ENCODE measurements around the gene RASGEF1B. TPM values are rescaled to one million over a fixed set of nuclear protein-coding genes. Genes with fewer than 3 reads are reported as not detected.

The RASGEF1B gene
- total and polyA plus RNA-seq, 5 donors from 2014 or later: 1.1 to 28.0 (median 2.4) TPM

DNA sequence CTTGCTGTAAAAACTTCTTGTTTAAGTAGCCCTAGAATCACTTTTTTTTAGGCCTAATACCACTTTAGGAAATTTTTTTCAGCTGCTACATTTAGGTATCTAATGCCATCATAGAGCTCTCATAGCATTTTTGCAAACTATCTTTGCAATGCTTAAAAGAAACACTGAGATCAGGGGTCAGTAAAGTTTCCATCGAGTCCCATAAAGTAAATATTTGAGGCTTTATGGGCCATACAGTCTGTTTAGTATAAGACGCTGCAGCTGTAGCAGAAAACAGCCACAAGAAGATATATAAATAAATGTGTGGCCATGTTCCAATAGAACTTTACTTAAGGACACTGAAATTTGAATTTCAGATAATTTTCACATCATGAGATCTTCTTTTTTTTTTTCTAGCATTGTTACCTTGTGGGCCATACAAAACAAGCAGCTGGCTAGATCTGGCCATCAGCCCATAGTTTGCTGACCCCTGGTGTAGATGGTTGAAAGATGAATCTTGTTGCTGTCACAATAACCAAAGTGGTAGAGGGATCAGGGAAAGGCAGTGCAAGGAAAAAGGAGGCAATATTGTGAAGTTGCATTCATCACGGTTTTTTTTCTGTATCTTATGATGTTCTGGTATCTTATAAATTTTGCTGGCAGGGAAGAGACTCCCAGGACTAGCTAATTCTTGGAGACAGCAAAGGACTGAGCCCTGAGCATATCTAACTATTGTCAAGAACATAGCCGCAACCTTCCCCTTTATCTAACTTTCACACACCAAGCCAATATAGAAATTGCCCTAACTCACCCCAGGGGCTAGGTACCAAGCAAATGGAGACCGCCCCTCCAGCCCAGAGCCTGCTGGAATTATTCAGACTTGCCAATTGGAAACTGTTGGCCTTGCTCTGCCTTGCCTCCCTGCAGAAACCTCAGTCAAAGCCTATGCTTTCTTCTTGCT is 46.6 kb downstream of the RASGEF1B start:
- H3K27me3 Mint-ChIP-seq: no peaks in the 10 kb centered on the region
- H3K36me3 ChIP-seq (ENCODE audit: control insufficient read depth, insufficient read depth, low read length): no peaks in the 10 kb centered on the region
- ATAC-seq (ENCODE audit: low read depth in 2 of 2) (no peak), DNase-seq (no peak)
- no peaks in the 10 kb centered on the region for H3K9me3 ChIP-seq (ENCODE audit: control insufficient read depth in 2 of 2, low read length in 2 of 2)
- H3K4me3 ChIP-seq (ENCODE audit: low read depth, low read length): no peak overlapping the region
- H3K27ac ChIP-seq (ENCODE audit: insufficient read depth, low read length, poor library complexity, severe bottlenecking): no peak overlapping the region
- H3K27ac Mint-ChIP-seq: no peak overlapping the region
- H3K4me3 Mint-ChIP-seq: no peak overlapping the region
- no peaks in the 10 kb centered on the region for H3K4me1 Mint-ChIP-seq
- peaks cover 12% of the 10 kb centered on the region for H3K36me3 Mint-ChIP-seq
- H3K9me3 Mint-ChIP-seq: no peaks in the 10 kb centered on the region
- no peaks in the 10 kb centered on the region for H3K4me1 ChIP-seq (ENCODE audit: control insufficient read depth, insufficient read depth, low read length, poor library complexity, severe bottlenecking)
- no peaks in the 10 kb centered on the region for H3K27me3 ChIP-seq (ENCODE audit: control insufficient read depth, insufficient read depth, low read length)

GRCh38 chr4:81424336-81424735 is 47.4 kb downstream of the RASGEF1B start:
- no peak overlapping the region for H3K27ac Mint-ChIP-seq
- H3K4me1 Mint-ChIP-seq: no peaks in the 10 kb centered on the region
- H3K27me3 ChIP-seq (ENCODE audit: control insufficient read depth, insufficient read depth, low read length): no peaks in the 10 kb centered on the region
- H3K36me3 Mint-ChIP-seq: peaks cover 8% of the 10 kb centered on the region
- no peak overlapping the region for H3K27ac ChIP-seq (ENCODE audit: insufficient read depth, low read length, poor library complexity, severe bottlenecking)
- no peak for ATAC-seq (ENCODE audit: low read depth in 2 of 2)
- no peak overlapping the region for H3K4me3 ChIP-seq (ENCODE audit: low read depth, low read length)
- H3K4me1 ChIP-seq (ENCODE audit: control insufficient read depth, insufficient read depth, low read length, poor library complexity, severe bottlenecking): no peaks in the 10 kb centered on the region
- H3K27me3 Mint-ChIP-seq: no peaks in the 10 kb centered on the region
- DNase-seq: no peak
- no peaks in the 10 kb centered on the region for H3K9me3 ChIP-seq (ENCODE audit: control insufficient read depth in 2 of 2, low read length in 2 of 2)
- no peak overlapping the region for H3K4me3 Mint-ChIP-seq
- no peaks in the 10 kb centered on the region for H3K9me3 Mint-ChIP-seq
- H3K36me3 ChIP-seq (ENCODE audit: control insufficient read depth, insufficient read depth, low read length): no peaks in the 10 kb centered on the region

DNA sequence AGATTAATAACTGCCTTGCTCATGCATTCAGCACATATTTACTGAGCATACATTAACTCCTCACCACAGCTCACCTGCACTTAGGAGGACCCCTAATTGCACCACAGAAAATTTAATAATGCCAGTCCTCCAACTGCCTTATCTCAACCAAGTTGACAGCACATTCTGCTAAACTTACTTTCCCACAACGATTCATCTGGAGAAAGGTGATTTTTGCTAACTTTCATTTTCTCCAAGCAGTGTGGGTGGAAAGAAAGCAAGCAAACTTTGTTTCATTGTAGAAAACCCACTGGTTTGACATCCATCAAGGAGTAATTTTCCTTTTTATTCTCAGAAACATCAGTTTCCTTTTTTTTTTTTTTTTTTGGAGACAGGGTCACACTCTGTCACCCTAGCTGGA is 49.1 kb downstream of the RASGEF1B start:
- Histone ChIP-seq H3K27me3 (ENCODE audit: control insufficient read depth, insufficient read depth, low read length) (no peaks in the 10 kb centered on the region), H3K27ac (ENCODE audit: insufficient read depth, low read length, poor library complexity, severe bottlenecking) (no peak overlapping the region), H3K4me3 (ENCODE audit: low read depth, low read length) (no peak overlapping the region), H3K36me3 (ENCODE audit: control insufficient read depth, insufficient read depth, low read length) (no peaks in the 10 kb centered on the region), H3K9me3 (ENCODE audit: control insufficient read depth in 2 of 2, low read length in 2 of 2) (no peaks in the 10 kb centered on the region), H3K4me1 (ENCODE audit: control insufficient read depth, insufficient read depth, low read length, poor library complexity, severe bottlenecking) (no peaks in the 10 kb centered on the region)
- peaks cover 4% of the 10 kb centered on the region for H3K27me3 Mint-ChIP-seq
- H3K9me3 Mint-ChIP-seq: no peaks in the 10 kb centered on the region
- H3K4me1 Mint-ChIP-seq: no peaks in the 10 kb centered on the region
- no peak overlapping the region for H3K27ac Mint-ChIP-seq
- H3K36me3 Mint-ChIP-seq: peaks cover 2% of the 10 kb centered on the region
- no peak for DNase-seq
- no peak overlapping the region for H3K4me3 Mint-ChIP-seq
- no peak for ATAC-seq (ENCODE audit: low read depth in 2 of 2)

GRCh38 chr4:81421346-81422218 is 50.1 kb downstream of the RASGEF1B start:
- ATAC-seq (ENCODE audit: low read depth in 2 of 2): peak; percentile 48 to 63

GRCh38 chr4:81418572-81418971 is 53.1 kb downstream of the RASGEF1B start:
- DNase-seq (no peak), ATAC-seq (ENCODE audit: low read depth in 2 of 2) (no peak)
- Mint-ChIP-seq H3K36me3 (no peaks in the 10 kb centered on the region), H3K9me3 (no peaks in the 10 kb centered on the region), H3K27me3 (peaks cover 4% of the 10 kb centered on the region), H3K27ac (no peak overlapping the region), H3K4me1 (no peaks in the 10 kb centered on the region), H3K4me3 (no peak overlapping the region)
- Histone ChIP-seq H3K9me3 (ENCODE audit: control insufficient read depth in 2 of 2, low read length in 2 of 2) (no peaks in the 10 kb centered on the region), H3K36me3 (ENCODE audit: control insufficient read depth, insufficient read depth, low read length) (no peaks in the 10 kb centered on the region), H3K4me3 (ENCODE audit: low read depth, low read length) (no peak overlapping the region), H3K4me1 (ENCODE audit: control insufficient read depth, insufficient read depth, low read length, poor library complexity, severe bottlenecking) (no peaks in the 10 kb centered on the region), H3K27me3 (ENCODE audit: control insufficient read depth, insufficient read depth, low read length) (no peaks in the 10 kb centered on the region), H3K27ac (ENCODE audit: insufficient read depth, low read length, poor library complexity, severe bottlenecking) (no peak overlapping the region)

More at GRCh38 chr4:81421346-81422218, 50.1 kb downstream of the RASGEF1B start:
- H3K4me1 ChIP-seq (ENCODE audit: control insufficient read depth, insufficient read depth, low read length, poor library complexity, severe bottlenecking): no peaks in the 10 kb centered on the region
- Mint-ChIP-seq H3K4me3 (peak overlapping the region in 1 of 4 donors; percentile 52), H3K4me1 (no peaks in the 10 kb centered on the region), H3K36me3 (no peaks in the 10 kb centered on the region), H3K27ac (peak overlapping the region in 1 of 3 donors; percentile 53), H3K9me3 (no peaks in the 10 kb centered on the region), H3K27me3 (peaks cover 4% of the 10 kb centered on the region)
- no peak for DNase-seq
- no peak overlapping the region for H3K4me3 ChIP-seq (ENCODE audit: low read depth, low read length)
- no peaks in the 10 kb centered on the region for H3K27me3 ChIP-seq (ENCODE audit: control insufficient read depth, insufficient read depth, low read length)
- no peaks in the 10 kb centered on the region for H3K9me3 ChIP-seq (ENCODE audit: control insufficient read depth in 2 of 2, low read length in 2 of 2)
- no peak overlapping the region for H3K27ac ChIP-seq (ENCODE audit: insufficient read depth, low read length, poor library complexity, severe bottlenecking)
- H3K36me3 ChIP-seq (ENCODE audit: control insufficient read depth, insufficient read depth, low read length): no peaks in the 10 kb centered on the region

- H3K4me1 Mint-ChIP-seq: no peaks in the 10 kb centered on the region
- H3K4me3 Mint-ChIP-seq: no peak overlapping the region
- H3K27me3 Mint-ChIP-seq: peaks cover 2% of the 10 kb centered on the region
- H3K27ac Mint-ChIP-seq: no peak overlapping the region
- no peak for DNase-seq
- Histone ChIP-seq H3K9me3 (ENCODE audit: control insufficient read depth in 2 of 2, low read length in 2 of 2) (no peaks in the 10 kb centered on the region), H3K27ac (ENCODE audit: insufficient read depth, low read length, poor library complexity, severe bottlenecking) (no peak overlapping the region), H3K36me3 (ENCODE audit: control insufficient read depth, insufficient read depth, low read length) (no peaks in the 10 kb centered on the region), H3K4me1 (ENCODE audit: control insufficient read depth, insufficient read depth, low read length, poor library complexity, severe bottlenecking) (no peaks in the 10 kb centered on the region), H3K27me3 (ENCODE audit: control insufficient read depth, insufficient read depth, low read length) (peaks cover 2% of the 10 kb centered on the region), H3K4me3 (ENCODE audit: low read depth, low read length) (no peak overlapping the region)
- H3K9me3 Mint-ChIP-seq: no peaks in the 10 kb centered on the region
- no peaks in the 10 kb centered on the region for H3K36me3 Mint-ChIP-seq
- no peak for ATAC-seq (ENCODE audit: low read depth in 2 of 2)
These were observed 58.7 kb downstream of the RASGEF1B start for GRCh38 chr4:81412946-81413495.

DNA sequence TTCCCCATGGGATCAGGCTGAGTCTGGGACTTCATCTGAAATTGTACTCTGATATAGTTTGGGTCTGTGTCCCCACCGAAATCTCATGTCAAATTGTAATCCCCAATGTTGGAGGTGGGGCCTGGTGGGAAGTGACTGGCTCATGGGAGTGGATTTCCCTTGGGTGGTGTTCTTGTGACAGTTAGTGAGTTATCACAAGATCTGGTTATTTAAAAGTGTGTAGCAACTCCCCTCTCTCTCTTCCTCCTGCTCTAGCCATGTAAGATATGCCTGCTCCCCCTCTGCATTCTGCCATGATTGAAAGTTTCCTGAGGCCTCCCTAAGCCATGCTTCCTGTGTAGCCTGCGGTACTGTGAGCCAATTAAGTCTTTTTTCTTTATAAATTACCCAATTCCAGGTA is 61.0 kb downstream of the RASGEF1B start:
- Histone ChIP-seq H3K27me3 (ENCODE audit: control insufficient read depth, insufficient read depth, low read length) (peaks cover 2% of the 10 kb centered on the region), H3K9me3 (ENCODE audit: control insufficient read depth in 2 of 2, low read length in 2 of 2) (no peaks in the 10 kb centered on the region), H3K27ac (ENCODE audit: insufficient read depth, low read length, poor library complexity, severe bottlenecking) (no peak overlapping the region), H3K36me3 (ENCODE audit: control insufficient read depth, insufficient read depth, low read length) (no peaks in the 10 kb centered on the region), H3K4me1 (ENCODE audit: control insufficient read depth, insufficient read depth, low read length, poor library complexity, severe bottlenecking) (peaks cover 2% of the 10 kb centered on the region), H3K4me3 (ENCODE audit: low read depth, low read length) (no peak overlapping the region)
- DNase-seq (no peak), ATAC-seq (ENCODE audit: low read depth in 2 of 2) (no peak)
- H3K9me3 Mint-ChIP-seq: no peaks in the 10 kb centered on the region
- H3K27me3 Mint-ChIP-seq: peaks cover 11% of the 10 kb centered on the region
- peaks cover 0 to 3% (median 1%) of the 10 kb centered on the region in 4 donors for H3K4me1 Mint-ChIP-seq
- H3K4me3 Mint-ChIP-seq: no peak overlapping the region
- H3K27ac Mint-ChIP-seq: no peak overlapping the region
- H3K36me3 Mint-ChIP-seq: no peaks in the 10 kb centered on the region
